ENCODE results near the gene SLC36A2.

SLC36A2 gene

DNA sequence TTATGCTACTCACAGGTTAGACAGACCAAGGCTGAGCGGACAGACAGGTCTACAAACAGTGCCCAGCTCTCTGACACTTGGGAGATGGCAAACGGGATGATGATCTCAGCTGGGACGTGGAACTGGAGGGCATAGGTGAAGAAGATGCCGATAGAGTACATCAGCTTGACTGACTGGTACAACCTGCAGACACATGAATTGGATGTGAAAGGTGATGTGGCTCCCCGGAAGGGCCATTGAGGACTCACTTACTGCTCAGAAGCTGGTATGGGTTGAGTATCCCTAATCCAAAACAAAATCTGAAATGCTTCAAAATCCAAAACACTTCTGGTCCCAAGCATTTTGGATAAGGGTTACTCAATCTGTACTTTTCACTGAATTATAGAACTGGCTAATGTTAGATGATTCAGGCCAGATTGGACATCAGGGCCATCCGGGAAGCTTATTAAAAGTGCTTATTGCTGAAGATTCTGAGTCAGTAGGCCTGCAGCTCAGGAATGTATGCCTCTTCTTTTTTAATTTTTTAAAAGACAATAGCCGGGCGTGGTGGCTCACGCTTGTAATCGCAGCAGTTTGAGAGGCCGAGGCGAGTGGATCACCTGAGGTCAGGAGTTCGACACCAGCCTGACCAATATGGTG, 66.2 kb downstream of the SLC36A2 start:
- DNase-seq = no peak

DNA sequence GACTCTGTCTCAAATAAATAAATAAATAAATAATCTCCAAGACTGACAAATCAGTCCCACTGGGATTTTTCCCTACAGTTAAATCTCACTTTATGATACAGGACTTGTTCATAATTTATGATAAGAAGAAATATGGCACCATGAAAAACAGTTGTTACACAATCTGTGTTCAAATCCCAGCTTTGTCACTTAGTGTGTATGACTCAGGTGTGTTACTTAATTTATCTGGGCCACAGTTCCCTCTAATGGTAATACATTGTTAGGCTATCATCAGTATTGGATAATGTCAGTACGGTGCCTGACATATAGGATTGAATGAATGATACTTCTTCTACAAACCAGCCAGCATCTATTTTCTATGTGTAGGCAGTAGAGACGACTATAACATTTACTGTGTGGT, 66.9 kb downstream of the SLC36A2 start:
- no peak for DNase-seq

DNA sequence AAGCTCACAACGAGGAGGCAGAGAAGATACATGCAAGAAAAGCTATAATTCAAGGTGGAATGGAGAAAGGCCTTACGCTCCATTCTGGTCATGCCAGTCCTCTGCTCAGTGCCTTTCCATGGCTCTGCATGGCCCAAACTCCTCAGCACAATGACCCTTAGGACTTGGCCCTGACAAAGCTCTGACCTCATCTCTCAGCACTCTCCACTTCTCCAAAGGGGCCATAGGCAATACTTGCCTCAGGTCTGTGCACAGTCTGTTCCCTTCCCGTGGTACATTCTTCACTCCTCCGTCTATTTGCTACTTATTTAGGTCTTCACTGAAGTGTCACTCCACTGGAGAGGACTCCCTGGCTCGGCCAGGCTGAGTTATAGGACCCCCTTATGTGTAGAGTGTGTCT, 68.5 kb downstream of the SLC36A2 start:
- DNase-seq = no peak

DNA sequence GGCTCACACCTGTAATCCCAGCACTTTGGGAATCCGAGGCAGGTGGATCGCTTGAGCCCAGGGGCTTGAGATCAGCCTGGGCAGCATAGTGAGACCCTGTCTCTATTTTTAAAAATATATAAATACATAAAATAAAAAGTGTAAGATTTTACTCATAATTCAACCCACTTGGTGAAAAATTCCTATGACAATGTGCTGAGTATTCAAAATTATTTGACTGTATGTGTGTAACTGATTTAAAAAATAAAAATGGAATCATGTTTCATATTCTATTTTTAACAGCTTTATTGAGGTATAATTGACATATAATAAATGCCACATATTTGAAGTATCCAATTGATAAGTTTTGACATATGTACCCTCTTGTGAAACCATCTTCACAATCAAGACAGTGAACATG, 71.6 kb downstream of the SLC36A2 start:
- DNase-seq = no peak

DNA sequence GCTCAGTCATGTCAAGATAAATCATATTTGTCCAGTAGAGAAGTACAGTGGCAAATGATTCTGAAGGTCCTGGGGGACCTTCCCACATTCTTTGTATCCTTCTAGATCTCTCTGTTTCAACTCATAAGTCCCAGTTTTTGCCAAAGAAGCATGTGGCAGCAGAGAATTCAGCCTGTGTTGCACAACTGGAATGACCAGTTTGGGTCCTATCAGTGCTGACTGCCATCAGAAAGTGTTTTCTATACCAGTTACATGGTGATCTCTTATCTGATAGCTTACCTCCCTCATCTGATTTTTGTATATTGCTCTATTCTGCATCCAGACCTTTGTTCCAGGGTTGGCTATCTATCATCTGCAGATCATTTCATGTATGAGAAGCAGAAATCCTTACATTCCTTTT, 72.7 kb downstream of the SLC36A2 start:
- no peak for DNase-seq

DNA sequence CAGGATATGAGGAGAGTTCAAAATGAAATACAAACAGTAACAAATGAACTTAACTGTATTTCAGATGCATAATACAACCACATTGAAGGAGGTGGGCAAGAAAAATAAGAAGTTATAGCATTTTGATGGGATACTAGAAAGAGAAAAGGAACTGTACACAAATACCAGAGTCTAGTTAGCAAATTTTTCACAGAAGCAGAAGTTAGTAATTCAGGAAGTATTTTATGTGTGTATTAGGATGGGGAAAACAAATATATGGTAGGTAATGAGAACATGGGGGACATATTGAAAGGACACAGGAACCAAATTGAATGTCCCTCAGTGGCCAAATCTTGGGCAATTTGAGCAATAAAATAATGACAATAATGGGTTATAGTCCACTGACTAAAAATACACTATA, 76.0 kb downstream of the SLC36A2 start:
- DNase-seq = no peak

DNA sequence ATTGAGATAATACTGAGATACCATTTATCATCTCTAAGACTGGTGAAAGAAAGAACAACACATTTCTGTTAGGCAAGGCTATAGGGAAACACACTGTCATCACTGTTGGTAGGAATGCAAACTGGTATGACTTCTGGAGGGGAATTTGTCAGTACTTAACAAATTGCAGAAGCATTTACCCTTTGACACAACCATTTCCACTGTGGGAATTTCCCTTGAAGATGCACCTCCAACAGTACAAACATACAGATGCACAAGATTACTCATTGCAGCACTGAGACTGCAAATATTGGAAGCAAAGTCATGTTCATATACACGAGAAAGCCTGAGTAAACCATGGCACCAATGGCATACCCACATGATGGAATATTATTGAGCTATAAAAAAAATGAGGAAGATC, 76.8 kb downstream of the SLC36A2 start:
- no peak for DNase-seq

DNA sequence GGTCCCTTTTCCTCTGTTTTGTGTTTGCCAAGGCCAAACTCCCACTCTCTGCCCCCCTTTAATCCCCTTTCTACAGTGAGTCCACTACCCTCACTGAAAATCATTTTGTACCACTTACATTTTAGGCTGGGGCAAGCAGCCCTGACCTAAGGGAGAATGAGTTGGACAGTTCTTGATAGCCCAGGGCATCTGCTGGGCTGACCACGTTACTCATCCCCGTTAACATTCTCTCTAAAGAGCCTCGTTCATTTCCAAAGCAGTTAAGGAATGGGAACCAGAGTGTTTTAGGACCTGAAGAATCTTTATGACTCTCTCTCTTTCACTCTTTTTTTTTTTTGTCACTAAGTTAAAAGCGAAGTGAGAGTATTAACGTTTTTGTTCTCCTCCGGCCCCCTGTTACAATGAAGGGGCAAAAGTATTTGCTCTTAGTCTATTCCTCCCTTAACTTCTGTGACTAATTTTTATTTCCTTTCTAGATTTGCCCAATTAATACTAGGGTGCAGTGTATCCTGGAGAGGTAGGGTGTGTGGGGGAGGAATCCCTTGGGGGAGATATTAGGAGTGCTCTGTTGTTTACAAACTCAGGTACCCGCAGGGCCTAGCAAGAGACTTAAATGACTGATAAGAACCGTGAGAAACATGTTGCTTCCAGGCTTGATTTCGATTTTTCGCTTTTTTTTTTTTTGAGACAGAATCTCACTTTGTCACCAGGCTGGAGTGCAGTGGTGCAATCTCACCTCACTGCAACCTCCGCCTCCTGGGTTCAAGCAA, 79.7 kb downstream of the SLC36A2 start:
- DNase-seq = no peak
